ENCODE measurements around the gene IL26.
"Not testable (repeated sequence)": the region's sequence is repeated elsewhere in the genome, so short reads cannot be mapped to it uniquely, and the experiment has no call there.

IL26 gene

GRCh38 chr12:68239309-68239982 is 13.8 kb upstream of the IL26 start:
- no peak for DNase-seq

- no peak for DNase-seq
Observed at GRCh38 chr12:68237619-68238018, 12.0 kb upstream of the IL26 start.

- DNase-seq, result no peak
Observed at GRCh38 chr12:68237078-68237477, 11.5 kb upstream of the IL26 start.

DNA sequence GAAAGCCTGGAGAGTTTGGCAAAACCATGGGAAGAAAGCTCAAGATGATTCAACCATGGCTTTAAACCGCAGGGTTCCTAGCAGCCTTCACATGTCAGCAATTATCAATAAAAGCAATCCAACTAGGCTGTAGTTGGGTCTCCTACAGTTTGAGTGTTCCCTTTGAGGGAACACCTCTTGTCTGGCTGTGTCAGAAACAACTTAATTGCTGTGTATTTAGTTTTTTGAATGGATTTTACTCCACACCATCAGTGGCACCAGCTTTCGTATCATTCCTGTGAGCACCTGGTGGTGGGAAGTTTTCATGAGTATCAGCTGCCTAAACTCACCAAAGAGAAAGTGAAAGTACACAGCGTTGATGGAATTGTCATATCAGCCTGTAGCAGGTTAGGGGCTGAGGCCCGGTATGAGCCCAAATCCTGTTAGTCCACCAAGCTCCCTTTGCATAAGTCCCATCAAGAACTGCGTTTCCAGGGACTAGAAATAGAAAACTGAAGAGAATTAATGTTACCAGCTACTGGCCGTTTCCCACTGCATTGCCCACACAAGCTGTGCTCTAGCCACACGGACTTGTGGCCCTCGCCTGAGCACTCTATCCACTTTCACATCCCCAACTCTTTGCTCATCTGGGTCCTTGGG is 10.9 kb upstream of the IL26 start:
- DNase-seq, result no peak

DNA sequence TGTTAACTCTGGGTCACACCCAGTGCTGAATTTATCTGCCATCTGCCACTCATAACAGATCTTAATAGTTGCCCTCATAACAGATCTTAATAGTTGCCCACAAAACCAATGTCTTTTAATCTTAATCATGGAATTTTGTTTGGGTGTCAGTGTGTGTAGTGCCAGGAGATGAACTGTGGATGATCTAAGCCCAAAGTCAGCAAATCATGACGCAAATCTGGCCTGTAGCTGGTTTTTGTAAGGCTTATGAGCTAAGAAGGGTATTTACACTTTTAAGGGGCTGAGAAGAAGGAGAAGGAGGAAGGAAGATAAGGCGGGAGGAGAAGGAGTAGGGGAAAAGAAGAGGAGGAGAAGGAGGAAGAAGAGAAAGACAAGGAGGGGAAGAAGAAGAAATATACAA is 10.0 kb upstream of the IL26 start:
- DNase-seq, result no peak

GRCh38 chr12:68234140-68234539 is 8.5 kb upstream of the IL26 start:
- no peak for DNase-seq

DNA sequence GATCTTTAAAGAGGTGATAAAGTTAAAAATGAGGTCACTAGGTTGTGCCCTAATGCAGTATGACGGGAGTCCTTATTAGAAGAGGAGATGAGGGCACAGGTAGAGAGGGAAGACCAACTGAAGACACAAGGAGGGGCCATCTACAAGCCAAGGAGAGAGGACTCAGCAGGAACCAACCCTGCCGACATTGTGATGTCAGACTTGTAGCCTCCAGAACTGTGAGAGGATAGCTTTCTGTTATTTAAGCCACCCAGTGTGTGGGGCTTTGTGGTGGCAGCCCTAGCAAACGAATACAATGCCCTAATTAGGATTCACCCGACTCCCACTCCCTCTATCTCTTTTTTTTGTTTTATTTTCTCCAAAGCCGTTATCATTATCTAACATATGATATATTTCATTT is 7.9 kb upstream of the IL26 start:
- DNase-seq, result no peak

DNA sequence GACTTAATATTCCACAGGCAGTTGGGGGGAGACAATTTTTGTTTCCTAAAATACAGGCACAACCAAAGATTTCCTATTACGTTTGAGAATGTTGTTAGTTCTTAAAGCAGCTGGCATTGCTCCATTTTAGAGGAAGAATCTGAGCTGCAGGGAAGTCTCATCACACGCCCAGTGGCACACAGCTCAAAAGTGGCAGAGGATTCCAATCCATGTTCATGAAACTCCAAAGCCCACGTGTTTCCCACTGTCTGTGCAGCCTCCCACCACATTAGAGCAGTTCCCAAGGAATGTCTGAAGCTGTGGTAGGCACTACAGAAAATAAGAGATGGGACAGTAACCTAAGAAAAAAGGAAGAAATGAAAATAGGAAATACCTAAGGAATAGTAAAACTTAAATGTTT is 6.1 kb upstream of the IL26 start:
- DNase-seq, result no peak

- no peak for DNase-seq
Observed at GRCh38 chr12:68231229-68231628, 5.6 kb upstream of the IL26 start.

GRCh38 chr12:68229956-68230355 is 4.3 kb upstream of the IL26 start:
- DNase-seq, result no peak

- DNase-seq, result no peak
Observed at GRCh38 chr12:68227356-68227755, 1.7 kb upstream of the IL26 start.

DNA sequence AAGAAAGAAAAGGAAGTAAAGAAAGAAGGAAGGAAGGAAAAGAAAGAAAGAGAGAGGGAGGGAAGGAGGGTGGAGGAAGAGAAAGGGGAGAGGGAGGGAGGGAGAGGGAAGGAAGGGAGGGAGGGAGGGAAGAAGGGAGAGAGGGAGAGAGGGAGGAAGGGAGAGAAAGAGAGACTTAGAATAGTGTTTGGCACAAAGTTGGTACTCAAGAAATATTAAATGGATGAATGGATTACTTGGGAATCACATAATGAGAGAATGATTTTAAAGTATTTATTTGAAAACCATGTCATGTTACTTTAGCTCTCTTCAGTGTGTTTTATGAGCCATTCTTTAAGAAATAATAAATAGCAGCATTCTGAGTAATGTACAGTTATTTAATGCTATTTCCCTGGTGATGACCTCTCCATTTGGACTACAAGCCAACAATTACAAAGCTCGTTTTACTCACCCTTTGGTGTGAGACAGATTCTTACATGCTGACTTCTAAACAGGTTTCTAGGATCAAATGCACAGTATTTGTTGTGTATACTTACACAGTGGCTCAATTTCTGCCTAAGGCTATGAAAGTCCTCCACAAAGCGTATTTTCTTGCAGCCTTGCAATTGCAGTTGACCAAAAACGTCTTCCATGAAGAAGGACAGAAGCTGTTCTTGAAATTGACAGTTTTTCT is 861 bp downstream of the IL26 start:
- no peak for DNase-seq

GRCh38 chr12:68223067-68223747 is 2.4 kb downstream of the IL26 start:
- peak; percentile 49 for DNase-seq

- no peak for DNase-seq
Observed at GRCh38 chr12:68222326-68222725, 3.3 kb downstream of the IL26 start.

DNA sequence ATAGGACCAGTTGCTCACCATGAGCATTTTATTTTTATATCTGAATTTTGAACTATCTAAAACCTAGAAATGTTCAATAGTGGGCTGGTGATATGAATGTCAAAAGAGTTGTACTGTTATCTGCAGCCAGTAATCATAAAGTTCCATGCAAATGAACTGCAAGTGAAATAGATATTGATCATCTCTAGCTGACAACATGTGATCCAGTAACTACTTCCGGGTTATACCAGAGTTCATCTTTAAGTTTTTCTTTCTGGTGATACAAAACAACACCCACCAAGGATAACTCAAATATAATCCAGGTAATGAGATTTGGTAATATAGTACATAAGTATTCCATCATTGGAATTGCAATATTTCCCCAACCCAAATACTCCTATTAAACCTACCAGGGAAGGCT is 4.1 kb downstream of the IL26 start:
- DNase-seq, result no peak

- DNase-seq, result no peak
Observed at GRCh38 chr12:68210875-68211274, 14.7 kb downstream of the IL26 start.

- DNase-seq, result not testable (repeated sequence)
Observed at GRCh38 chr12:68209048-68209728, 16.4 kb downstream of the IL26 start.

DNA sequence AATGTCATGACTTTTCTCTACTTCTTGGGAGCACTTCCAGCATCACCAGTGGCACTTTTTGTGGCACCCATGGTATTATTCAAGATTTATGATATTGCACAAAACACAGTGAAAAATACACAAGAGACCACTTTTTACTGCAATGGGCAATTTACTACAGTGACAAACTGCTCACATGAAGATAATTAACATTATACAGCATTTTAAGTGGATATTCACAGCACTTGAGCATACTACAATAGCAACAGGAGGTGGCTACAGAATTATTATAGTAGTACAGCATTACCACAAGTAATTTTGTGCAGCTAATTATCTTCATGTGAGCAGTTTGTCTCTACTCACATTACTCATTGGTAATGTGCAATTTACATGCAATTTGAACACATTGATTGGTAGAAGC is 18.3 kb downstream of the IL26 start:
- no peak for DNase-seq

DNA sequence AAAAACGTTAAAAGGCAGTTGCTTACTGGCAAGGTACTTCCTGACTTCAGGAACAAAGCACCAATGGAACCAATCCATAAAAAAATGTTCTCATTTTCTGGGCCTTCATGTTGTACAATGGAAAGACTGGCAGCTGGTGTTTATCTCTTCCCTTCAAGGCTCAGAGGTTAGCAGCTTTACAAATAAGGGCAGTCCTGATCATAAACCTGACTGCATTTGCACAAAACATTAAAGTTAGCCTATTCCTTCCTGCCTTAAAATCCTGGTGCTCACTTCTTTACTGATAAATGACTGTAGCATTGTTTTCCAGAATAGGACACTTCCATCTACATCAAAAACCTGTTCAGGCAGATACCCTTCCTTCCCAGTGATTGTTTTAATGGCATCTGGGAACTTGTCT is 19.2 kb downstream of the IL26 start:
- DNase-seq, result no peak

GRCh38 chr12:68203460-68203875 is 22.1 kb downstream of the IL26 start:
- DNase-seq, result no peak

DNA sequence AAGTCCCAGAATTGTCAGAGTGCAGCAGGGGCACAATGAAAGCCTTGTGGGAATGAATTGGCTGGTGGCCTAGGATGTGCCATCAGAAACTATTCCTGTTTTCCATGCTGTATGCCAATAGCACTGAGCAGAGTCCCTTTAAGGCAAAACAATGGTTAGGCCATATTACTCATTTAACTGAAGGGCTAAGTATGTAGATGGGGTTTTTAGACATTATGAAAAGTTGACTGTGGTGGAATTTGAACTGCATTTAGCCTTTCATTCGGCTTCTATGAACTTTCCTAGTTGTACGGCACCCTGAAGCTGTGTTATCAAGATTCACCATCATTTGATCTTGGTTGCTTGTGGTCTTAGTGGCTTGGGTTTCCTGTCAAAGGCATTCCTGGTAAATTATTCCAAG is 24.8 kb downstream of the IL26 start:
- no peak for DNase-seq

DNA sequence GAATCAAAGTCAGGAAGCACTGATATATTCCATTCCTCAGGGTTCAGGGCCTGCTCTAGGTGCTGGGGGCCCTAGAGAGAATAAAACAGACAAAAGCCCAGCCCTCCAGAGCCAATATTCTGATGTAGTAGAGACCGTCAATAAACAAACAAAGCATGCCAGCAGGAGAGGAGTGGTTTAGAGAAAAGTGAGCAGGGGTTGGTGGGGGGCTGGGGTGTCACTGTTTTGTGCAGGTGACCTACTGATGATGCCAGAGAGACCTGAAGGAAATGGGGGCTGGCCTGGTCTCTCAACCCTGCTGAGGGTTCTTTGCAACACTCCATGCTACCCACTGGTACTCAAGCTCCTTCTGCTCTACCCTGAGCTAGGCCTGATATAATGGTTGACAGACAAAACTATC is 26.5 kb downstream of the IL26 start:
- no peak for DNase-seq

GRCh38 chr12:68198507-68199086 is 27.0 kb downstream of the IL26 start:
- no peak for DNase-seq
